GM18507 (cell line): ENCODE results near the gene TMEM221.
A peak's percentile ranks its signal among the peaks of the same experiment; 100 is the strongest.

Source experiments
- DNase-seq: peaks from one replicate; pipeline ENCODE4 v3.0.0; 2011; ENCODE audit warnings: low read depth; ENCODE audit not compliant: insufficient read length; ENCODE audit errors: extremely low spot score
- FAIRE-seq: peaks from 2 replicates; lab custom pipeline; 2011; peaks lifted over from hg19 to GRCh38; lab: Jason Lieb, UNC

Gene TMEM221

GRCh38 chr19:17414097-17414496 is 34.4 kb downstream of the TMEM221 start:
- FAIRE-seq: no peak
- DNase-seq: no peak

GRCh38 chr19:17411801-17412200 is 36.7 kb downstream of the TMEM221 start:
- DNase-seq (no peak), FAIRE-seq (no peak)

GRCh38 chr19:17409990-17410389 is 38.5 kb downstream of the TMEM221 start:
- FAIRE-seq (no peak), DNase-seq (no peak)

GRCh38 chr19:17406887-17407196 is 41.6 kb downstream of the TMEM221 start:
- peak; percentile 44 for FAIRE-seq

GRCh38 chr19:17406046-17406886 is 42.2 kb downstream of the TMEM221 start:
- DNase-seq (no peak), FAIRE-seq (no peak)

More at GRCh38 chr19:17406887-17407196, 41.6 kb downstream of the TMEM221 start:
- no peak for DNase-seq

GRCh38 chr19:17405250-17406045 is 43.0 kb downstream of the TMEM221 start, which contains the start of gene BST2:
Gene BST2, minus strand, starts transcription at chr19:17405630. Its CDS starts 55 bp downstream, at chr19:17405575.
- DNase-seq (peak; percentile 87), FAIRE-seq (peak; percentile 97)

- DNase-seq: no peak
- FAIRE-seq: no peak
These were observed 43.7 kb downstream of the TMEM221 start for GRCh38 chr19:17404621-17405249.

GRCh38 chr19:17404015-17404414 is 44.5 kb downstream of the TMEM221 start:
- DNase-seq (no peak), FAIRE-seq (no peak)

- FAIRE-seq: no peak
- DNase-seq: no peak
These were observed 45.2 kb downstream of the TMEM221 start for GRCh38 chr19:17402982-17403855.

- DNase-seq: no peak
- no peak for FAIRE-seq
These were observed 46.8 kb downstream of the TMEM221 start for GRCh38 chr19:17401628-17402027.

- FAIRE-seq (no peak), DNase-seq (no peak)
These were observed 49.5 kb downstream of the TMEM221 start for GRCh38 chr19:17398902-17399527.

GRCh38 chr19:17394891-17395415 is 53.5 kb downstream of the TMEM221 start:
- FAIRE-seq (peak; percentile 50), DNase-seq (no peak)

GRCh38 chr19:17393914-17394313 is 54.6 kb downstream of the TMEM221 start, which contains the start of gene CCDC194:
Gene CCDC194, minus strand, starts transcription at chr19:17394196. Its CDS starts 38 bp downstream, at chr19:17394158.
- DNase-seq (no peak), FAIRE-seq (no peak)

- FAIRE-seq: no peak
- DNase-seq: no peak
These were observed 55.5 kb downstream of the TMEM221 start for GRCh38 chr19:17393002-17393401.

GRCh38 chr19:17391371-17392151 is 56.9 kb downstream of the TMEM221 start:
- FAIRE-seq: peak; percentile 21
- DNase-seq: no peak

- peak; percentile 83 for FAIRE-seq
- peak; percentile 89 for DNase-seq
These were observed 57.6 kb downstream of the TMEM221 start for GRCh38 chr19:17390665-17391370.

GRCh38 chr19:17389957-17390664 is 58.4 kb downstream of the TMEM221 start:
- DNase-seq (no peak), FAIRE-seq (no peak)
